GM19455 (cell line): Measurements from ENCODE around the gene GDA.

Experiments used
- ATAC-seq: cut with Tn5 transposase; IDR thresholded peaks from one replicate; pipeline ENCODE4 v1.9.1; 2021; ENCODE audit not compliant: unreplicated experiment

Gene GDA

DNA sequence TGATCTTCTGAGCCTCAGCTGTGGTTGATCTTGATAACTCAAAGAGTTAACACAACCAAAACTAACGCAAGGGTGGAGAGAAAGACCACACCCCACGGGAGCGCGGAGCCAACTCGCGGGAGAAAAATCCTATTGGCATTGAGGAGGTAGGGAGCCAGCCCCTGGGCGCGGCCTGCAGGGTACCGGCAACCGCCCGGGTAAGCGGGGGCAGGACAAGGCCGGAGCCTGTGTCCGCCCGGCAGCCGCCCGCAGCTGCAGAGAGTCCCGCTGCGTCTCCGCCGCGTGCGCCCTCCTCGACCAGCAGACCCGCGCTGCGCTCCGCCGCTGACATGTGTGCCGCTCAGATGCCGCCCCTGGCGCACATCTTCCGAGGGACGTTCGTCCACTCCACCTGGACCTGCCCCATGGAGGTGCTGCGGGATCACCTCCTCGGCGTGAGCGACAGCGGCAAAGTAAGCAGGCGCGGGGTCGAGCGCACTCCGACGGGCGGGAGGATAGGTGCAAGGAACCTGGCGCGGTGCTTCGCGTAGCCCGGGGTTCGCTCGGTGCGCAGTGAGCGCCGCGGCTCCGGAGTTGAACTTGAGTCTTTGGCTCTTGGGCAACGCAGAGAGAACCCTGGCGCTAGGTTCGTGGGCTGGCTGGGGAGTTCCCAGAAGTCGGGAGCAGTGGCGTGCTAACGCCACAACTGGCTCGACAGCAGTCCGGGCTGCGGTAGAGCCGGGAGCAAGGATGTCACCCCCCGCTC lies at the start of gene GDA:
GDA (plus strand) TSS at position 210 of the 745 bp plus-strand sequence; CDS start at position 330, 120 bp downstream.
- no peak for ATAC-seq

DNA sequence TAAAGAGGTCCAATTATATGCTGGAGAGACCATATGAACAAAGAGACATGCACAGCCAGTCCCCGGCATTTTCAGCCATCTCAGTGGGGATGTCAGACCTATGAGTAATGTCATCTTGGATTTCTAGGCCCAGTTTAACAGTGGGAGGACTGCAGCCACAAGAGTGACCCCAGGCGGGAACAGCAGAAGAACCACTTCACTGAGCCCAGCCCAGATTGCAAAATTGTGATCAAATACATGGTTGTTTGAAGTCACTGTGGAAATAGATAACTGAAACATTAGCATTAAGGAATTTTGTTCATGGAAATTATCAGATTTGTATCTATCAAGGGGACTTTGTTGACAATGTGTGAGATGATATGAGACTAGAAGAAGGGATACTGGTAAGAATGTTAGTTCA lies 46.7 kb upstream of the GDA start:
- ATAC-seq = no peak

DNA sequence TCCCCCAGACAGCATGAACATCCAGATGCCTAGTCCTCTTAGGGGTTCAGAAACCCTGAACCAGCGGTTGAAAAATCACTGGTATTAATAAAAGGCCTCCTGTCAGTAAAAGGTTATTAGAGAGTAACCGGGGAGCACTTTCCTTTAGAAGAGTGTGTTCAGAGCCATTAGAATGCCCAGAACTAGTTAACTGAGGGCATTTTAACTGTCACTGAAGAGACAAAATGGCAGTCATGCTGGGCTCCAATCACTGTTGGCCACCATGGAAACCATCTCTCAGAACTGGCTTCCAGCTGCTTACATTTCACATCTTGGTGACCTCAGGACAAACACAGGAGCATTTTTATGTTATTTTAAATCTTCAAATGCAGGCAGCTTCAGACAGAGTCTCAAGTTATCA lies 36.2 kb upstream of the GDA start:
- no peak for ATAC-seq

DNA sequence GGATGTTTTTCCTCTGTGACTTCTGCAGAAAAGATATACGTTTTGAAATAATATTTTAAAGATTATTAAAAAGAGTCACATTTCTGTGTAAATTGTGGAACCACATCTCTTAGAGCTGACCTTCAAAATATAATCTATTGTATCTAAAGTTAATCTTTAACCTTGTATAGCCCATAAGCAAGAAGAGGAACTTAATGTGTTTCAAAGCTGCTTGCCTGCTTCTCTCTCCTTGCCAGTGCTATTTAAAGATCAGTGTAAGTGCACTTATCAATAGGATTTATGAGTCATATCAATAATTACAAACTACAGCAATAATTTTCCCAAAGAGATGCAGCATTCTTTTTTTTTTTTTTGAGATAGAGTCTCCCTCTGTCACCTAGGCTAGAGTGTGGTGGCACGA lies 29.4 kb upstream of the GDA start:
- ATAC-seq = no peak

DNA sequence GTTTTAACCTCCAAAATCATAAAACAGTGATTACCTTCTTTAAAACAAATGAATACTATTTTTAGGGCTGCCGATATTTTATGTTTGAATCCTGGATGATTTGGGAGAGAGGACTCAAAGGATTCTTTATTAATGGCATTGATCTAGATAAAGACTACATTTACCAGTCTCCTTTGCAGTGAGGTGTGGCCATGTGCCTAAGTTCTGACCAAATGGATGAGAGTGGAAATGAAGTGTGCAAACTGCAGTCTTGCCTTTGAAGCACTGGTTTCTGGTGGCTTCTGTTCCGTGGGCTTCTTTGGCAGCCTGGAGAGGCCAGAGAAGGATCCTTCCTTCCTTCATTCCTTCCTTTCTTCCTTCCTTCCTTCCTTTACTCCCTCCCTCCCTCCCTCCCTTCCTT lies 24.3 kb upstream of the GDA start:
- ATAC-seq = no peak

DNA sequence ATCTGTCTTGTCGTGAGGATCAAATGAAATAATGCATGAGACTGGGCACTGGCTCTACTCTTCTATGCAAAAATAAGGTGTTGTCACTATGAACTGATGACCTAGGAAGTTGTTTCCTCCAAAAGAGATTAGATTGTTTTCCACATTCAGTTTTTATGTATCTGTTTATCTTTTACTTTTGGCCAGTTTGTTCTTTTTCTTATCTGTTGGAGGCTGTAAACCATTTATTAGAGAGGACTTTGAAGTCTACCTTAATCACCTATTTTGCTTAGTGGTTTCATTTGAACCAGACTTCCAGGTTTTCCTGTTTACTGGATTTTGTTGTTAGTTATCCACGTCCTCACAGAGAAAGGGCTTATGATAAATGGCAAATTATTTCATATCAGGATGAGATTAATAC lies 21.5 kb upstream of the GDA start:
- ATAC-seq = no peak

DNA sequence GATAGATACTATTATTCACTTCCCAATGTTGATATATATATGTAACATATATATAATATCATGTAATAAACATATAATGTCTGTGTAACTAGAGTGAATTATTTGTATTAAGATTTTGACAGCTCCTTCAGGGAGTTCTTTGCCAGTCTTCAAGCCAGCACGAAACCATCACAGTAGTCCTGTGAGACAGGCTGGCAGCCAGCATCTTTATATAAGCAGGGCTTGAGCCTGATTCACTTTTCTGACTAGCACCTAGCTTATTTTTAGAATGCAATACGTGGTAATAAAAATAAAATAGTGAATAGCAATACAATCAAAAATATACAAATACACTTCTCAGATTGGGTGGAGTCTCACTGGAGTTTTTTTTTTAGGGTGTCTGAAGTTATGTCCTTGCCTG lies 20.7 kb upstream of the GDA start:
- ATAC-seq = no peak

DNA sequence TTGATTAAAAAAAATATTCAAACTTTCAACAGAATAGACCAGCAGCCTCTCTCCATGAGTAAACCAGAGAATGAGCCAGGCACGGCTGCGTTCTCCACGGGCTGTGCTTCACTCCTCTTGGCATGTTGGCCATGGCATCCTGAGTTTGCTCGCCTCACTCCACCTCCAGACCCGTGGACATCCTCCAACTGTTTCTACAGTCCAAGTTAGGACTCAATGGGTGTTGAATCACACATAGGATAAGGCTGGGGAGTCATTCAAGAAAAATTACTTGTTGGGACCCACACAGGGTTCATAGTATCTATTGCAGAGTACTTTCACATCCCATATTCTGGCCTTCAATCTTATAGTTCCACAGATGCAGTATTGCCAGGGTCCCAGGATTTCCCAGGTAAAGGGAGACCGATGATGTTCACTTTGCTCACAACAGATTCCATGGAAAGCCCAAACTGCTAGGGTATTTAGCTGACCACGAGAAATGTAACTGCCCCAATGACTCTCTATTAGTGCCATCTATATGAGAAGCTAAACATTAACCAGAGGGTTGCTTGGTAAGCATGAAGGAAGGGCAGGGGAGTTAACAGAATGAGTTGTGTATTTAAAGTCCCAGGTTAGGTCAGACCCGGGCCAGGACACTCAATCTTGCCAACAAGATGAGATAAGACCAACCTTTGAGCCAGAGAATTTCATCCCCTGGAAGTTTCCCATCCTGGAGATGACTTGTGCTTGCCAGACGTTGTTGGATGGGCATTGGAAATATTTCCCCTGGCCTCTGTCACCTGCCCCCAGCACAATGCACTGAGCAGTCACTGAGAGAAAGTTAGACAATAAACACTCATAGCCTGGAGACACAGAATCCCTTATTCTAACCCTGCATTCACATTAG lies 19.7 kb upstream of the GDA start:
- ATAC-seq = no peak

DNA sequence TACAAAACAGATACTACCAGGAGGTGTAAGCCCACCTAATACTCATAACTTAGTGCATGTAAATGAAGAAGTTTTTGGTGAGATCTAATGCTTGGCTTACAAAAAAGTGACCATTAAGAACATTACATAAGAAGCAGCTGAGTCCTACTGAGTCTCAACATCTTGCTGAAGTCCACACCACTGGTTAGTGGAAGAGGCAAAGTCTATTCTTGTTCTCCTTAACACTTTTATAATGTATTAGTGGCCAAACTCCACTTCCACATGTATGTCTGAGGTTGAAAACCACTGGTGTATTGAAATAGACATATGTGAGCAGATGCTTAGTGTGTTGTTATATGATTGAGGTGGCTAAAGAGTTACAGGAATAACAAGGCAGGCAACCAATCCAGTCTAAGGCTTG lies 18.9 kb upstream of the GDA start:
- ATAC-seq = no peak

DNA sequence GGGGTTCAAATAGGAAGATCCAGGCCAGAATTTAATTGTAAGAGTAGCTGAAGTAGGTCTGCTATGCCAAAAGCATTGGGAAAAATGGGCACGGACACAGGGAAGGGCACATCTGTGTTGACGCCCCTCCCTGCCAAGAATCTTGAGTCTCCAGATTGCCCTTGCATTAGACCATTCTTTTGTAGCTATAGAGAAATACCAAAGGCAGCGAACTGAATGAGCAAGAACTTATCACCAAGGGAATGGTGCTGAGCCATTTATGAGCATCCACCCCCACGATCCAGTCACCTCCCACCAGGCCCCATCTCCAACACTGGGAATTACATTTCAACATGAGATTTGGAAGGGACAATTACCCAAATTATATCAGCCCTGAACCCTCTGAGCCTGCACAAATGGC lies 18.0 kb upstream of the GDA start:
- no peak for ATAC-seq

DNA sequence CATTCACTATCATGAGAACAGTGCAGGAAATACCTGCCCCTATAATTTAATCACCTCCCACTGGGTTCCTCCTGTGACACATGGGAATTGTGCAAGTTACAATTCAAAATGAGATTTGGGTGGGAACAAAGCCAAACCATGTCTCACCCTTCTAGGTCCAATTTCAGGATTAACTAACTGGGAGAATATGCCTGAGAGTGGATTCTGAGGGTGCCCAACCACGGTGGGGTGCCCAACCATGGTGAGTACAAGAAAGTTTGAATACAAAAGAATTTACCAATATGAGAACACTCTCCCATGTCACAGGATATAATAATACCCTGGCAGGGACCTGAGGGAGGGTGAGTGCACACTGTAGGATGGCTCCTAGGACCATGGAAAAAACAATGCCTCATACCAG lies 17.2 kb upstream of the GDA start:
- no peak for ATAC-seq

DNA sequence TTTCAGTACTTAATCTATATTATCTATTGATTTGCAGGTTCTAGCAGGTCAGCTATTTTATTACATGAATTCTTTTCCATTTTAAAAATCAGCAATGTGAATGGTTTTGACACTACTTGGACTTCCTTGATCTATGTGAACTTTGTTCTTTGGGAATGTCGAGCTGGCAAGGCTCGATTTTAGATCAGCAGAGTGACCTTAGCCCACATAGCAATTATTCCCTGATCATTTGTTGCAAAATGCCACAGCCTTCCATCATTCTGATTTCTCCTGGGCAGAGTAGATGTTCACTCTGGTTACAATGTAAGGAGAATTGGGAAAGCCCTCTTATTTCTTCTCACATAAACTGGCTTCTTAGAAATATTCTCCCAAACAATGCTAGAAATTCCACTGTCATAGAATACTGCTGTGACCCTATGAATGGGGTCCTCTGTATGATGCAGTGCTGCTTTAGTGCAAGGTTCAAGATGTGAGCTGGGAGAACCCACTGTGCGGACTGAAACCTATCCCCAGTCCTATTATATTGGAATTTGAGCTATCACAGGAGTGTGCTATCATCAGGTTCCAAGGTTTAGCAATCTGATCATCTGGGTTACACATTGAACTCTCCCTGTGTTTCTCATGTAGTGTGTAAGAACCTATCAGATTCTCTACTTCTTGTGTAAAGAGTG lies 15.7 kb upstream of the GDA start:
- no peak for ATAC-seq

DNA sequence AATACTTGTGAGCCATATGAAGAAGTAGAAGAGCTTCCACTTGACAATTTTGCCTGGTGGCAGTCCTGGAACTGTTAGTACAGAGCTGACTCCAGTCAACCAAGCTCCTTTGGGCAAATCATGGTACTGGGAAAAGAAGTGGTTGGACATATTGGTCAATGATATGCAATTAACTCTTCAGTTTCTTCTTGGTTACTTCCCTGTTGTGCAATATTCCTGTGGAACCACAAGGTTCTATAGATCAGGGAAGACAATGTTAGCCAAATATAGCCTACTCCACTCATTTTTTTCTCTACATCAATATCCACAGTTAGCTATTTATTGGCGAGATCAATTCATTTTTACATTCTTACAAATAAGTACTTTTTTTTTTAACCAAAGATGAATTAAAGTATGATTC lies 14.4 kb upstream of the GDA start:
- no peak for ATAC-seq

DNA sequence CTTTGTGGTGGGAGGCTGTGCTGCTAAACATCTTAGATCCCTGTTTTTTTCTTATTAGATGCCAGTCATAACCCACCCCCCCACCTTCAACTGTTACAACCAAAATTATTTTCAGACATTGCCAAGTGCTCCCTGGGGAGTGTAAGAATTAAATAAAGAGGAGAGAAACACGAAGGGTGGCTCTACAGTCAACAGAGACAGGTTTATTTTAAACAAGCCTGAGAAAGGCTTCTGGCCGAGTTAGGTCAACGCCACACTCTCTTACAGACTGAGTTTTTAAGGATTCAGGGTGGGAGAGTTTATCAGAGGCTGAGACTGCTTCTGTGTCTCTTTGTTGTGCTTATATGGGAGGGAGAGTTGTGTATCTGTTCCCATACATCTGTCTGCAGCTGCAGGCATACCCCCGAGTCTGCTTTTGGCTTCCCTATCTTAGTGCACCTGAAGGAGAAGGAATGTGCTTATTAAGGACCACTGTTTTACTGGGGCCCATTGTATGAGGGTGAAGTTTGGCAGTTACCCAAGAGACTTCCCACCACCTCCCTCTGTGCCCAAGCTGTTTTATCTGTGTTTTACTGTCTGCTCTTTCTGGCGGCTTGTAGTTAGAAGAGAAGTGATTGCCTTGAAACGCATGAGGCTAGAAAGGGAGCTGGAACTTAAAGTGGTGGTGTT lies 11.4 kb upstream of the GDA start:
- ATAC-seq = no peak

DNA sequence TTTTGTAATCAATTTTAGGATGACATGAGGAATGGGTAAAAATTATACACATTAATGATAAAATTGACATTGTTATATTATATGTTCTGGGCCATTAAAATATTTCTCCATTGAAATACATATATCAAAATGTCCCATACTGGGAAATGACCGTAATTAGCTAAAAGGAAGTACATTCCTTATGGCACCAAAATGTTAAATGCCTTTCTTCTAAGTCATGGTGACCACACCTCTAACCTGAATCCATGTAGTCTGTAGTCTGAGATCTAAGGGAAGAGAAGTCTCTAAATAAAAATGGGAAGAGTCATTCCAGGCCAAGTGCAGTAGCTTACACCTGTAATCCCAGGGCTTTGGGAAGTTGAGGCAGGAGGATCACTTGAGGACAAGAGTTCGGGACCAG lies 10.0 kb upstream of the GDA start:
- no peak for ATAC-seq

DNA sequence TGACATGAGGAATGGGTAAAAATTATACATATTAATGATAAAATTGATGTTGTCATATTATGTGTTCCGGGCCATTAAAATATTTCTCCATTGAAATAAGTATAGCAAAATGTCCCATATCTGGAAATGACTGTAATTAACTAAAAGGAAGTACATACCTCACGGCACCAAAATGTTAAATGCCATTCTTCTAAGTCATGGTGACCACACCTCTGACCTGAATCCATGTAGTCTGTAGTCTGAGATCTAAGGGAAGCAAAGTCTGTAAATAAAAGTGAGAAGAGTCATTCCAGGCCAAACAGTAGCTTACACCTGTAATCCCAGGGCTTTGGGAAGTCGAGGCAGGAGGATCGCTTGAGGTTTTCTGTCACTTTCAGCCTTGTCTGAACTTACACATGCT lies 8.7 kb upstream of the GDA start:
- no peak for ATAC-seq

DNA sequence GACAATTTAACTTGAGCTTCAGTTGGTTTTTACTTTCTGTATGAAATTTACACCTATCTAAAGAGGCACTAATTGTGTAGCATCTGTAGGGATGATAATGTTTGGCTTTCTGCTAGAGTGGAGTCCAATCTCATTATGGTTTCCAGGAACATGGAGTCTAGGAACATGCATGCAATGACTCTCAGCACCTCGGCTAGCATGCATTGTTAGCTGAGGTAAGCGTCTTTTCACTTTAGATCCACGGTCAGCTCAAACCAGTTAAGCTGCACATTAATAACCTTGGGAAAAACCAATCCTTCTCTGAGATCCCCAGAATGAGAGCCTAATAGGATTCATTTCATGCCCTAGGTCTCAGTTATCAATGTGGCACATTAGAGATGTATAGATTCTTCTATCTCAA lies 7.8 kb upstream of the GDA start:
- no peak for ATAC-seq

DNA sequence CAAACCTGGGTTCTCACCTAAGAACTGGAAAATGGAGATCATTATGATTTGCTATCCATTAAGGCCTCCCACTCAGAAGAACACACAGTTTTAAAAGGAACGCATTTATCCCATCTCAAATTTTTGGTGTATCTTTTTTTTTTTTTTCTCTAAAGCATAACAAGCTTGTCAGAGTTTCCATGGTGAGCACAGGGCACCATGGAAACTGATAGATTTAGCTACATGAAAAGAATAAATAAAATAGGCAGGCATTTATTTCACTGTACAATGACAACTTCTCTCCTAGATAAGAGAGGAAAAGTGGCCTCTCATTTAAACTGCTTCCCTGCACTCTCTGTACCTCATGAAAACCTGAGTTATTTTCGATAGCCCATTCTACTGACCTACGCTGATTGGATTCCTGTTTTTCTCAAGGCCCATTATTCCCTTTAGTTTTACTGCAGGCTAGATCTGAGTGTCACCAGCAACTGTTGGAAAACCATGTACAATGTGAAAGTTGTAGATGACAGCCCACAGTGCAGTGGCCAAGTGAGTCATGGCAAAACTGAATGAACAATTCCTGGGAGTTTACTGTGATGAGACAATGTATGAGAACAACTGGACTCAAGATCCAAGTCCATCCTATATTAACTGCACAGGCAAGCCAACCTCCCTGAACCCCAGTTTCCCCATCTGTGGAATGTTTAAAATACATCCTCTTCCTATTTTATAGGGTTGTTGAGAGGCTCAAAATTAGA lies 4.3 kb upstream of the GDA start:
- ATAC-seq = no peak

DNA sequence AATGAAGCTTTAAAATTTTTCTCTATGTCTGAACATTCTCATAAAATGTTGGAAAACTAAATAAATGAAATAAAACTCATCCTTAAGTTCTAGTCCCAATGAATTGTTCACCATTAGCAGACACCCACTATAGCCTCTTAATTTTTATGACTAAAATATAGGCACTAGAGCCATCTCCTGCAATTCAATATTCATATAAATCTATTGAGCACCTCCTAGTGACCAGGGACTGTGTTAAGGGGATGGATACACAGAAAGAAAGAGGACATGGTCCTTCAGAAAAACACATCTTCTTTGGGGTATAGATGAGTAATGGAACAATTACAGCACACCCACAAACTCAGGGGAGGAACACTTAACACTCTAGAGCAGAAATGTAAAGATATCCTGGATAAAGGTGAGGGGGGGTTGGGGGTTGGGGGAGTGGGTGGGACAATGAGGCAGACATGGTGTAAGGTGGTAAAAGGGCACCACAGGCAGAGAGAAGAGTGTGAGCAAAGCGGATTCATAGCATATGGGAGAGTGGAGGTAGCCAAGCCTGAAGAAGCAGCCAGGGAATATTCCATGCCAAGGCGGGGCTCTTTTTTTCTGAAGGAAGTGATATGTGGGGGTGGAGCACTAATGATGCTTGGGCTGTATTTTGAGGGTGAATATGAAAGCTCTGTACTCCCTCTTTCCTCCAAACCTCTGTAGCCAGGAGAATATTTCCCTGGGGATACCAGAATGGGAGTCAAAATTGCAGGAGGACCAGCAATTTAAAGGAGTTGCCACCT lies 3.3 kb upstream of the GDA start:
- ATAC-seq = no peak

DNA sequence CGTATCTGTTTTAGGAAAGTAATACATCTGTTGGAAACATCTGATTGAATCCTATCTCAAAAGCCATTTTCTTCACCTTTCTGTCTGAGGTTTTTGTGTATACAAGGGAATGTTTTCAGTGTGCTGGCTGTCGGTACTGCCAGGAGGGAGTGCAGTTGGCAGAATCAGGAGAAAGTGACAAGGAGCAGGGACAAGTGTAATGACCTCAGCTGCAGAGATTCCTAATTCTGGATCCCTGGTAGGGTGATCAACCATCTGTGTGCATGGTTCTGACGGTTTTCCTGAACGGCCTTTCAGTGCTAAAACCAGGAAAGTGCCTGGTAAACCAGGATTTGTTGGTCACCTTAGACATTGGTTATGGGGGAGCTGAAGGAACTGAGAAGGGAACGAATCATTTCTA lies 1.6 kb upstream of the GDA start:
- ATAC-seq = no peak
